Spinal cord (tissue), 10 donors: ENCODE data around the gene ARHGAP26. TPM values are rescaled to one million over a fixed set of nuclear protein-coding genes. Genes with fewer than 3 reads are reported as not detected.
"Not testable (repeated sequence)": the region's sequence is repeated elsewhere in the genome, so short reads cannot be mapped to it uniquely, and the experiment has no call there.

Source experiments
- DNase-seq, 6 donors: peaks; one replicate each; pipeline versions ENCODE4 v3.0.0 to v3.0.0-alpha.2; 2013 to 2015; ENCODE audit warnings: low spot score in 6 of 6, low read depth in 4 of 6
- H3K27ac ChIP-seq: one replicate; pipeline ENCODE4 v1.5.1; 2013; ENCODE audit warnings: low read depth, low read length, control low read depth
- H3K27me3 ChIP-seq: one replicate; pipeline ENCODE4 v1.6.1; 2013; ENCODE audit warnings: low read length; ENCODE audit not compliant: control insufficient read depth, insufficient read depth
- H3K36me3 ChIP-seq: one replicate; pipeline ENCODE4 v1.6.1; 2013; ENCODE audit warnings: low read length; ENCODE audit not compliant: control insufficient read depth, insufficient read depth
- H3K4me1 ChIP-seq: one replicate; pipeline ENCODE4 v1.6.1; 2013; ENCODE audit warnings: low read length; ENCODE audit not compliant: control insufficient read depth, insufficient read depth
- H3K4me3 ChIP-seq: one replicate; pipeline ENCODE4 v1.5.1; 2013; ENCODE audit warnings: low read depth, low read length, control low read depth
- H3K9me3 ChIP-seq: one replicate; pipeline ENCODE4 v1.6.1; 2013; ENCODE audit warnings: low read length; ENCODE audit not compliant: control insufficient read depth, insufficient read depth
- WGBS: methylation state at CpG from one replicate; pipeline ENCODE4 v1.1.5; 2013; ENCODE audit warnings: missing lambda C conversion rate; ENCODE audit not compliant: insufficient coverage; 5-methylcytosine and 5-hydroxymethylcytosine counted together
- polyA plus RNA-seq, 2 donors: library from polyadenylated mRNA; unstranded; fragments of 120-200 nt; gene quantifications; one replicate each; pipeline ENCODE4 v1.2.1, GENCODE V29; 2013; ENCODE audit not compliant: insufficient read length in 2 of 2
- total RNA-seq, 2 donors: library from RNA; depleted of rRNA in 1 of 2; stranded (reverse); fragments of 120-200 nt in 1 of 2; fragments of >200 nt in 1 of 2; gene quantifications; one replicate each; pipeline versions ENCODE4 v1.2.3 to v1.2.4, GENCODE V29; 2013 to 2014
- donor health status: healthy.

The ARHGAP26 gene
- total and polyA plus RNA-seq, 4 donors: 21.9 to 39.7 (median 22.4) TPM

DNA sequence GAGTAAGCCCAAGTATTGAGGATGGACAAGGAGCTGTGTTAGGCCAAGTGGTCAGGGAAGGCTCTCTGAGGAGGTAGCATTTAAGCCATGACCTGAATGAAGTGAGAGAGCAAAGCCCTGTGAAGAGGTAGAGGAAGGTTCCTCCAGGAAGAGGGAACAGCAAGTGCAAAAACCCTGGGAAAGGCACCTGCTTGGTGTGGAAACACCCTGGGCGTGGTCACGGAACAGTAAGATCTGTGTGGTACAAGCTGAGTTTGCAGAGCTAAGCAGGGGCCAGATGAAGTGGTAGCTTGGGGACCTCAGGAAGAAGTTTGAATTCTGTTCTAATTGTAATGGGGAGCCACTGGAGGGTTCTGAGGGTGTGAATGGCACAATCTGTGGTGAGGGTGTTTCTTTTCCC, 310.2 kb downstream of the ARHGAP26 start:
- H3K36me3 ChIP-seq: no peaks in the 10 kb centered on the region
- WGBS: 96% methylated on average over 2 of the region's 2 CpGs
- no peak overlapping the region for H3K27ac ChIP-seq
- H3K27me3 ChIP-seq: no peaks in the 10 kb centered on the region
- H3K4me3 ChIP-seq: no peak overlapping the region
- no peaks in the 10 kb centered on the region for H3K9me3 ChIP-seq
- DNase-seq: no peak
- no peaks in the 10 kb centered on the region for H3K4me1 ChIP-seq

DNA sequence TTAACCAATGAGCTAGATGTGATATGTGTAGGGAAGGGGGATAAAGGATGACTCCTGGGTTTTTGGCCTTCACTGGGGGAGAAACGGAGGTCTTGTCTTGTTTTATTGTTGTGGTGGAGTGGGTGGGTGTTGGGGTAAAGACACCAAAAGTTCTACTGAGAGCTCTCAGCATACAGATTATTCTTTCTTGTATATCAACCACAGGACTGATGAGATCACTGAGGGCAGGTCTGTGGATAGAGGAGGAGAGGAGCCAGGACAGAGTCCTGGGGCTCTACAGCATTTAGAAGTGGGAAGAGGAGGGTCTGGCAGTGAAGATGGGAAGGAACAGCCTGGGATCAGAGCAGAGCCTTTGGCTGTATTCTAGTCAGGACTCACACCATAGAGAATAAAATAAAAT, 310.8 kb downstream of the ARHGAP26 start:
- 83% methylated on average over 1 of the region's 1 CpG for WGBS
- Histone ChIP-seq H3K36me3 (no peaks in the 10 kb centered on the region), H3K27me3 (no peaks in the 10 kb centered on the region), H3K4me3 (no peak overlapping the region), H3K4me1 (no peaks in the 10 kb centered on the region), H3K27ac (no peak overlapping the region), H3K9me3 (no peaks in the 10 kb centered on the region)
- no peak for DNase-seq

- H3K4me1 ChIP-seq: no peaks in the 10 kb centered on the region
- no peak overlapping the region for H3K4me3 ChIP-seq
- no peaks in the 10 kb centered on the region for H3K9me3 ChIP-seq
- 100% methylated on average over 4 of the region's 9 CpGs for WGBS
- H3K36me3 ChIP-seq: no peaks in the 10 kb centered on the region
- no peak for DNase-seq
- no peak overlapping the region for H3K27ac ChIP-seq
- H3K27me3 ChIP-seq: no peaks in the 10 kb centered on the region
Measured at GRCh38 chr5:143083006-143083405, 312.8 kb downstream of the ARHGAP26 start.

GRCh38 chr5:143084407-143084806, 314.2 kb downstream of the ARHGAP26 start:
- Histone ChIP-seq H3K4me3 (no peak overlapping the region), H3K27me3 (no peaks in the 10 kb centered on the region), H3K4me1 (no peaks in the 10 kb centered on the region), H3K36me3 (no peaks in the 10 kb centered on the region), H3K27ac (no peak overlapping the region), H3K9me3 (no peaks in the 10 kb centered on the region)
- no peak for DNase-seq
- WGBS: 75% methylated on average over 6 of the region's 9 CpGs

GRCh38 chr5:143085319-143085917, 315.2 kb downstream of the ARHGAP26 start:
- 61% methylated on average over 4 of the region's 6 CpGs for WGBS
- no peaks in the 10 kb centered on the region for H3K27me3 ChIP-seq
- peak in 2 of 6 donors; percentile 73 to 91 for DNase-seq

DNA sequence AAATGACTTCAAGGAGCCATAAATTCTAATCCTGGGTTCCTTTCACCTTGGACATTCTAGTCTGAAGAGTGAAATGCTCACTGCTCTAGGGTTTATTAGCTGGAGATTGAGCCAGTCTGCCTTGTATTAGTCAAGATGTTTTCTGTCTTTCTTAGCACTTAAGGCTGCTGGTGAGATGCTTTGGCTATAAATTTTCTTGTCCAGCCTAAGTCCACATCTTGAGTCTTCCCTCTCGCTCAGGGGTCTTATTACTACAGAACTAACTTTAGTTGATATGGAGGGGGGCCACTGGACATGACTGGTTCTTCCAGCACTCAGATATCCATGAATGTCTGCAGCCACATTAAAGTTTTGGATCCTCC, 316.4 kb downstream of the ARHGAP26 start:
- H3K36me3 ChIP-seq: no peaks in the 10 kb centered on the region
- WGBS: no CpG with 5 or more reads among the region's 1 CpG
- H3K27ac ChIP-seq: no peak overlapping the region
- no peaks in the 10 kb centered on the region for H3K9me3 ChIP-seq
- DNase-seq: no peak
- H3K27me3 ChIP-seq: no peaks in the 10 kb centered on the region
- no peak overlapping the region for H3K4me3 ChIP-seq
- no peaks in the 10 kb centered on the region for H3K4me1 ChIP-seq

More at GRCh38 chr5:143085319-143085917, 315.2 kb downstream of the ARHGAP26 start:
- no peaks in the 10 kb centered on the region for H3K9me3 ChIP-seq
- no peaks in the 10 kb centered on the region for H3K4me1 ChIP-seq
- no peak overlapping the region for H3K27ac ChIP-seq
- no peak overlapping the region for H3K4me3 ChIP-seq
- no peaks in the 10 kb centered on the region for H3K36me3 ChIP-seq

DNA sequence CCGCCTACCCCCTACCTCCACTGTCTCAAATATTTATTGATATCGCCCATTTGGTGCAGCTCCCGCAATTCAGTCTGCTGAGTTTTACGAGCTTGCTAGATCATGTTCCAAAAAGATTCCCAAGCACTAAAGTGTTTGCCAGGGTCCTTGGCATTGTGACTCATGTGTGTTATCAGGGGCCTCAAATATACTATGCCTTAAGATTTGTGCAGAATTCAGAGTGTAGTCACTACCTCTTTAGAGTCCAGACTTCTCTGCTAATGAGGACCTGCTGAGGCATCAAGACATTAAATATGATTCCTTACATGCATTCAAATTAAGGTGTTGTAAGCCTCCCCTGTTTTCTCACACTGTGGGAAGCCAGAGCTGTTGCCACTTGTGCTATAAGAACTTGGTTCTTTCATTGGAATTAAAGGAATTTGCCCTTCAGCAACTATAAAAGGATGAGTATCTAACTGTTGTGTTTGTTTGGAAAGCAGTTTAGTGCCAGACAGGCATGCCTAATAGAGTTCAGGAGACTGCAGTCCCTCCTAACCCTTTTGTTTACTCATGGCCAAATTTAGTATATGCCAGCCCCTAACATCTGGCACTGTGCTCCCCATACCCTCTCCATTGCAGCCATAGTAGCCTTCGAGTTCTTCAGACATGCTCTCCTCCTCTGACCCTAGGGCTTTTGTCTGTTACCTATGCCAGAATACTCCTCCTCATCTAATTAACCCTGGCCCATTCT, 316.9 kb downstream of the ARHGAP26 start:
- Histone ChIP-seq H3K36me3 (no peaks in the 10 kb centered on the region), H3K27ac (no peak overlapping the region), H3K4me3 (no peak overlapping the region), H3K4me1 (no peaks in the 10 kb centered on the region), H3K9me3 (no peaks in the 10 kb centered on the region), H3K27me3 (no peaks in the 10 kb centered on the region)
- DNase-seq: no peak
- WGBS: 73% methylated on average over 4 of the region's 5 CpGs

DNA sequence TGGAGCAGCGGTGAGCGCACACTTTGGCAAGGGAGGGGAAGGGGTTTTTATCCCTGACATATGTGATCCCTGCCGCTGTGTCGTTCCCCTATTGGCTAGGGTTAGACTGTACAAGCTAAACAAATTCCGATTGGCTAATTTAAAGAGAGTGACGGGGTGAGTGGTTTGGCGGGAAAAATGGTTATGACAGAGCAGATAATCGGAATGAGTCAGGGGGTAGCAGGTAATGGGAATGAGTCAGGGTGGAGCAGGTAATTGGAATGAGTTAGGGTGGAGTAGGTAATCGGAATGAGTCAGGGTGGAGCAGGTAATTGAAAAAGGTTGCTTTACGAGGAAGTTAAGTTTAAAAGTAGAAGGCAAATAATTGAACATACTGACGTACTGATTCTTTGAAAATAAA, 318.5 kb downstream of the ARHGAP26 start:
- not testable (repeated sequence) for H3K4me1 ChIP-seq, DNase-seq, H3K4me3 ChIP-seq, H3K36me3 ChIP-seq, H3K27ac ChIP-seq, H3K27me3 ChIP-seq, H3K9me3 ChIP-seq
- WGBS: 96% methylated on average over 7 of the region's 11 CpGs

DNA sequence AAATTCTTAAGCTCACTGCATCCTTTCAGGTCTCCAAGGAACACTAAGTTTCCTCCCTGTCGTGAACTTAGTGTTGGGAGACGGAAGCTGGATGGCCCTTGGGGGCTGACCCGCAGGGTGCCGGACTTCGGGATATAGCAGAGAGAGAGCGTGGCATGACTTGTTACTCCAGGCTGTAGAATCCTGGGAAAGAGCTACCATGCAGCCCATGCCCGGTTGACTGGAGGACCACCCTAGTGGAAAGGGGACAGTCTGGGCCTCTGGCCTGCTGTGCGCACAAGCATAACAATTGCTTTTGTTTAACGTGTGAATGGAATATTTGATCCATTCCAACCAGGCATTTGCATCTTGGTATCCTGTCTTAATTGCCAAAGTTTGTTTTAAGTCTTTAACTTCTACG, 319.9 kb downstream of the ARHGAP26 start:
- not testable (repeated sequence) for H3K27ac ChIP-seq, H3K9me3 ChIP-seq, H3K4me3 ChIP-seq, DNase-seq, H3K4me1 ChIP-seq, H3K36me3 ChIP-seq, H3K27me3 ChIP-seq
- WGBS: 90% methylated on average over 7 of the region's 10 CpGs
